ENCODE results near the gene PCDHA6. TPM values are rescaled to one million over a fixed set of nuclear protein-coding genes. Genes with fewer than 3 reads are reported as not detected.
"Not testable (repeated sequence)": the region's sequence is repeated elsewhere in the genome, so short reads cannot be mapped to it uniquely, and the experiment has no call there.

The PCDHA6 gene
- total RNA-seq, 1 donor from 2014 or later, result 0.32 TPM

DNA sequence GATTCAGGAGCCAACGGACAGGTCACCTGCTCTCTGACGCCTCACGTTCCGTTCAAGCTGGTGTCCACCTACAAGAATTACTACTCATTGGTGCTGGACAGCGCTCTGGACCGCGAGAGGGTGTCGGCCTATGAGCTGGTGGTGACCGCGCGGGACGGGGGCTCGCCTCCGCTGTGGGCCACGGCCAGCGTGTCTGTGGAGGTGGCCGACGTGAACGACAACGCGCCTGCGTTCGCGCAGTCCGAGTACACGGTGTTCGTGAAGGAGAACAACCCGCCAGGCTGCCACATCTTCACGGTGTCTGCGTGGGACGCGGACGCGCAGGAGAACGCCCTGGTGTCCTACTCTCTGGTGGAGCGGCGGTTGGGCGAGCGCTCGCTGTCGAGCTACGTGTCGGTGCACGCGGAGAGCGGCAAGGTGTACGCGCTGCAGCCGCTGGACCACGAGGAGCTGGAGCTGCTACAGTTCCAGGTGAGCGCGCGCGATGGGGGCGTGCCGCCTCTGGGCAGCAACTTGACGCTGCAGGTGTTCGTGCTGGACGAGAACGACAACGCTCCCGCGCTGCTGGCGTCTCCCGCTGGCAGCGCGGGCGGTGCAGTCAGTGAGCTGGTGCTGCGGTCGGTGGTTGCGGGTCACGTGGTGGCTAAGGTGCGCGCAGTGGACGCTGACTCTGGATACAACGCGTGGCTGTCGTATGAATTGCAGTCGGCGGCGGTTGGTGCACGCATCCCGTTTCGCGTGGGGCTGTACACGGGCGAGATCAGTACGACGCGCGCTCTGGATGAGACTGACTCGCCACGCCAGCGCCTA, 29.6 kb downstream of the PCDHA6 start:
- no peak for DNase-seq (ENCODE audit: low spot score)

GRCh38 chr5:140857987-140858240, 30.2 kb downstream of the PCDHA6 start:
- DNase-seq (ENCODE audit: low spot score), result no peak

DNA sequence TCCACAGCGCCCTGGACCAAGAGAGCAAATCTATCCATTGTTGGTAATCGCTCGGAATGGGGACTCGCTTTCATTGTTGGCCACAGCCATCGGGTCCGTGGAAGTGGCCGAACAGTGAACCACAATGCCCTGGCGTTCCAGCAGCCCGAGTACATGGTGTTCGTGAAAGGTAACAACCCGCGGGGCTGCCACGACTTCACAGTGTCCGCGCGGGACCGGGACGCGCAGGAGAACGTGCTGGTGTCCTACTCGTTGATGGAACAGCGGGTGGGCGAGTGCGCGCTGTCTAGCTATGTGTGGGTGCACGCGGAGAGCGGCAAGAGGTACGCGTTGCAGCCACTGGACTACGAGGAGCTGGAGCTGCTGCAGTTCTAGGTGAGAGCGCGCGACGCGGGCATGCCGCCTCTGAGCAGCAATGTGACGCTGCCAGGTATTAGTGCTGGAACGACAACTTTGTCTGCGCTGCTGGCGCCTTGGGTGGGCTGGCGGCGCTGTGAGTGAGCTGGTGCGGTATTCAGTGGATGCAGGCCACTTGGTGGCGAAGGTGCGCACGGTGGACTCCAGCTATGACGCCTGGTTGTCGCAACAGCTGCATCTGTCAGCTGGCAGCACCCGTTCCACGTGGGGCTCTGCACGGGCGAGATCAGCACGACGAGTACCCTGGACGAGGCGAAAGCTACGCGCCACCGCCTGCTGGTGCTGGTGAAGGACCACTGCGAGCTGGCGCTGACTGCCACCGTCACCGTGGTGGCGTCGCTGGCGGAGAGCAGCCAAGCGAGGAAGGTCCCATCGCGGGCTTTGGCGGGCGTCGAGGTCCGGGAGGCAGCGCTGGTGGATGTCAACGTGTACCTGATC, 34.9 kb downstream of the PCDHA6 start:
- DNase-seq (ENCODE audit: low spot score), result no peak

DNA sequence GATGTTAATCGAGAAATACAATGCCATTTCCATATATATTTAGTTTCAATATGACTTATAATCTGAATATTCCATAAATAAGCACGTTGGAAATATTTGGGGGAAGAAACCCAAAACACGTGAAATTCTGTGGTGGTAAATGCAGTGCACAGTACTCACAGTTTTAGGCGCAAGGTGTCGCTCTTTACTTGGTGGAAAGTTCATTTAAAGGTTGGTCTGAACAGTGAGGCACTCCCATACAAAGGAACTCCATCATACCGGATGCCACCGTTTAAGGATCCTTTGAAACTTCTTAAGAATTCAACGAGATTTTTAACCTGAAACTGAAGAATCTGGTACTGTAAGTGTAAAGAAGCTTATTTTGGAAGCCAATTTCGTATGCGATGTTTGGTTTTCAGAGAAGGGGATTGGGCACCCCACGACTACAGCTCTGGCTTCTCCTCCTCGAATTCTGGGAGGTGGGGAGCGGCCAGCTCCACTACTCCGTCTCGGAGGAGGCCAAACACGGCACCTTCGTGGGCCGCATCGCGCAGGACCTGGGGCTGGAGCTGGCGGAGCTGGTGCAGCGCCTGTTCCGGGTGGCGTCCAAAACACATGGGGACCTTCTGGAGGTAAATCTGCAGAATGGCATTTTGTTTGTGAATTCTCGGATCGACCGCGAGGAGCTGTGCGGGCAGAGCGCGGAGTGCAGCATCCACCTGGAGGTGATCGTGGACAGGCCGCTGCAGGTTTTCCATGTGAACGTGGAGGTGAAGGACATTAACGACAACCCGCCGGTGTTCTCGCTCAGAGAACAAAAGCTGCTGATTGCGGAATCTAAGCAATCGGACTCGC, 41.2 kb downstream of the PCDHA6 start, which contains the start of gene PCDHA11:
Gene PCDHA11, plus strand, starts transcription at position 237 of the 834 bp plus-strand sequence. Its CDS starts 147 bp downstream, at position 384.
- DNase-seq (ENCODE audit: low spot score), result no peak

DNA sequence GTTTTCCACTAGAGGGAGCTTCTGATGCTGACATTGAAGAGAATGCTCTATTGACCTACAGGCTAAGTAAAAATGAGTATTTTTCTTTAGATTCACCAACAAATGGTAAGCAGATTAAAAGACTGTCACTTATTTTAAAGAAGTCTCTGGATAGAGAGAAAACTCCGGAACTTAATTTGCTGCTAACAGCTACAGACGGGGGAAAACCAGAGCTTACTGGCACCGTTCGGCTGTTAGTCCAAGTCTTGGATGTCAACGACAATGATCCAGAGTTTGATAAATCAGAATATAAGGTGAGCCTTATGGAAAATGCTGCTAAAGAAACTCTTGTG, 41.8 kb downstream of the PCDHA6 start:
- no peak for DNase-seq (ENCODE audit: low spot score)

DNA sequence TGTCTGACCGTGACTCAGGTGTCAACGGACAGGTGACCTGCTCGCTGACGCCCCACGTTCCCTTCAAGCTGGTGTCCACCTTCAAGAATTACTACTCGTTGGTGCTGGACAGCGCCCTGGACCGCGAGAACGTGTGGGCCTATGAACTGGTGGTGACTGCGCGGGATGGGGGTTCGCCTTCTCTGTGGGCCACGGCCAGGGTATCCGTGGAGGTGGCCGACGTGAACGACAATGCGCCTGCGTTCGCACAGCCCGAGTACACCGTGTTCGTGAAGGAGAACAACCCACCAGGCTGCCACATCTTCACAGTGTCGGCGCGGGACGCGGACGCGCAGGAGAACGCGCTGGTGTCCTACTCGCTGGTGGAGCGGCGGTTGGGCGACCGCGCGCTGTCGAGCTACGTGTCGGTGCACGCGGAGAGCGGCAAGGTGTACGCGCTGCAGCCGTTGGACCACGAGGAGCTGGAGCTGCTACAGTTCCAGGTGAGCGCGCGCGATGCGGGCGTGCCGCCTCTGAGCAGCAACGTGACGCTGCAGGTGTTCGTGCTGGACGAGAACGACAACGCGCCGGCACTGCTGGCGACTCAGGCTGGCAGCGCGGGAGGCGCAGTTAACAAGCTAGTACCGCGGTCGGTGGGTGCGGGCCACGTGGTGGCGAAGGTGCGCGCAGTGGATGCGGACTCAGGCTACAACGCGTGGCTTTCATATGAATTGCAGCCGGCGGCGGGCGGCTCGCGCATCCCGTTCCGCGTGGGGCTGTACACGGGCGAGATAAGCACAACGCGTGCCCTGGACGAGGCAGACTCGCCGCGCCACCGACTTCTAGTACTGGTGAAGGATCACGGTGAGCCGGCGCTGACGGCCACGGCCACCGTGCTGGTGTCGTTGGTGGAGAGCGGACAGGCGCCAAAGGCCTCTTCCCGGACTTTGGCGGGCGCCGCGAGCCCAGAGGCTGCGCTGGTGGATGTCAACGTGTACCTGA, 42.8 kb downstream of the PCDHA6 start:
- DNase-seq (ENCODE audit: low spot score), result no peak

DNA sequence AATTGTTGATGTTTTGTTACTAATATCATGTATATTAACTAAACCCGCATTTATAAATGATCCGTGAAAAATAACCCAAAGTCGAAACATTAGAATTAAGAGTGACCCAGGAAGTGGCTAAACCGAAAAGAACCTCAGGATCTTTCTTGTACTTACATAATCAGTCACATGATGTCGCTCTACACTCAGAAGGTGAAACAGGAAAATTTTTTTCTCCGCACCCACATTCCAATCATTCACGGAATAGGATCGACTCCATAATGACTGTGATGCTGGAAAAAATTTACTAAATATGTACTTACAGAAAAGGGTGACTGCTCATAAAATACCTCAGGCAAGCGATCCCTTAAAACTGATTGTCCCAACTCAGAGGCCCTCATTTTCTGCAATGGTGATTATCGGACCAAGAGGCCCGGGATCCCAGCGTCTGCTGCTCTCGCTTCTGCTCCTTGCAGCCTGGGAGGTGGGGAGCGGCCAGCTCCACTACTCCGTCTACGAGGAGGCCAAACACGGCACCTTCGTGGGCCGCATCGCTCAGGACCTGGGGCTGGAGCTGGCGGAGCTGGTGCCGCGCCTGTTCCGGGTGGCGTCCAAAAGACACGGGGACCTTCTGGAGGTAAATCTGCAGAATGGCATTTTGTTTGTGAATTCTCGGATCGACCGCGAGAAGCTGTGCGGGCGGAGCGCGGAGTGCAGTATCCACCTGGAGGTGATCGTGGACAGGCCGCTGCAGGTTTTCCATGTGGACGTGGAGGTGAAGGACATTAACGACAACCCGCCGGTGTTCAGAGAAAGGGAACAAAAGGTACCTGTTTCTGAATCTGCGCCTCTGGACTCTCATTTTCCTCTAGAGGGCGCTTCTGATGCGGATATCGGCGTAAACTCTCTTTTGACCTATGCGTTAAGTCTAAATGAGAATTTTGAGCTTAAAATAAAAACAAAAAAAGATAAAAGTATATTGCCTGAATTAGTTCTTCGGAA, 47.6 kb downstream of the PCDHA6 start, which contains the start of gene PCDHA12:
Gene PCDHA12, plus strand, starts transcription at position 224 of the 981 bp plus-strand sequence. Its CDS starts 165 bp downstream, at position 389.
- DNase-seq (ENCODE audit: low spot score), result no peak

GRCh38 chr5:140876541-140877261, 48.9 kb downstream of the PCDHA6 start:
- DNase-seq (ENCODE audit: low spot score), result not testable (repeated sequence)

- DNase-seq (ENCODE audit: low spot score), result no peak
Observed at GRCh38 chr5:140877262-140877581, 49.5 kb downstream of the PCDHA6 start.

Other genes starting within 250 kb of the PCDHA6 start
- 224 TPM for gene CD14, start 194.8 kb upstream of the PCDHA6 start, total RNA-seq
- 9.6 TPM for gene TMCO6, start 188.5 kb upstream of the PCDHA6 start, total RNA-seq
- gene NDUFA2, start 180.3 kb upstream of the PCDHA6 start, total RNA-seq, result 57.3 TPM
- gene IK, start 180.1 kb upstream of the PCDHA6 start, total RNA-seq, result 66.4 TPM
- gene WDR55, start 163.1 kb upstream of the PCDHA6 start, total RNA-seq, result 23.4 TPM
- gene DND1, start 154.4 kb upstream of the PCDHA6 start, total RNA-seq, result 1.00 TPM
- 50.7 TPM for gene HARS1, start 136.6 kb upstream of the PCDHA6 start, total RNA-seq
- gene HARS2, start 136.5 kb upstream of the PCDHA6 start, total RNA-seq, result 15.9 TPM
- 37.9 TPM for gene ZMAT2, start 127.5 kb upstream of the PCDHA6 start, total RNA-seq
- not detected for gene PCDHA1, start 41.8 kb upstream of the PCDHA6 start, total RNA-seq
- not detected for gene PCDHA2, start 33.1 kb upstream of the PCDHA6 start, total RNA-seq
- gene PCDHA3, start 26.9 kb upstream of the PCDHA6 start, total RNA-seq, result 0.29 TPM
- 0.32 TPM for gene PCDHA4, start 20.9 kb upstream of the PCDHA6 start, total RNA-seq
- gene PCDHA5, start 6.3 kb upstream of the PCDHA6 start, total RNA-seq, result 0.10 TPM
- 0.22 TPM for gene PCDHA7, start 6.3 kb downstream of the PCDHA6 start, total RNA-seq
- gene PCDHA8, start 13.2 kb downstream of the PCDHA6 start, total RNA-seq, result 0.19 TPM
- gene PCDHA9, start 20.4 kb downstream of the PCDHA6 start, total RNA-seq, result 0.22 TPM
- 1.8 TPM for gene PCDHA10, start 27.9 kb downstream of the PCDHA6 start, total RNA-seq
- 0.26 TPM for gene PCDHA11, start 41.0 kb downstream of the PCDHA6 start, total RNA-seq
- 0.29 TPM for gene PCDHA12, start 47.3 kb downstream of the PCDHA6 start, total RNA-seq
- 0.58 TPM for gene PCDHA13, start 54.2 kb downstream of the PCDHA6 start, total RNA-seq
- gene PCDHAC1, start 98.3 kb downstream of the PCDHA6 start, total RNA-seq, result 0.61 TPM
- gene PCDHAC2, start 138.5 kb downstream of the PCDHA6 start, total RNA-seq, result 1.1 TPM
- gene PCDHB1, start 223.4 kb downstream of the PCDHA6 start, total RNA-seq, result not detected